Measurements from ENCODE around the gene ARHGDIA. TPM values are rescaled to one million over a fixed set of nuclear protein-coding genes. Genes with fewer than 3 reads are reported as not detected.
A peak's percentile ranks its signal among the peaks of the same experiment; 100 is the strongest.

ARHGDIA gene
- total and polyA plus RNA-seq, 2 of the 8 experiments (the other 6 are each of a cell fraction or from before 2014, with no cell fraction given) = 62.4 to 217 TPM

GRCh38 chr17:81837641-81838040, 33.5 kb downstream of the ARHGDIA start:
- CTCF ChIA-PET (ENCODE audit: partially characterized antibody) = interaction anchor here (0.6 to 1.6 kb wide), 7 partner anchors 10 to 113 kb away, joined by 3 to 5 read pairs (median 3); no protein-coding TSS in a partner anchor
- TF ChIP-seq ATF3 (IDR thresholded peaks at IDR 0.05; ENCODE audit: insufficient read depth, low read depth, low read length) (no peak), PHF8 (conservative IDR thresholded peaks at IDR 0.05; ENCODE audit: low read depth, low read length) (no peak), CBX8 (IDR thresholded peaks at IDR 0.05; ENCODE audit: borderline replicate concordance, low read depth, low read length) (no peak), RNF2 (IDR thresholded peaks at IDR 0.05; ENCODE audit: borderline replicate concordance, low read depth, low read length, missing control alignments, poor library complexity, severe bottlenecking) (no peak), EZH2 (IDR thresholded peaks at IDR 0.05; ENCODE audit: low read depth, low read length, severe bottlenecking) (no peak)

More at GRCh38 chr17:81837641-81838040, 33.5 kb downstream of the ARHGDIA start:
- Histone ChIP-seq H3K9me3 (ENCODE audit: insufficient read depth in 2 of 2, low read depth in 1 of 2, low read length in 1 of 2) (no peaks in the 10 kb centered on the region), H3K4me1 (replicated peaks in 1 of 4; ENCODE audit: control insufficient read depth in 3 of 4, insufficient read depth in 4 of 4, low read length in 3 of 4) (peaks cover 0 to 8% (median 4%) of the 10 kb centered on the region in 4 experiments; a peak in 5 of 7 replicates), H3K79me2 (ENCODE audit: control insufficient read depth in 1 of 2, insufficient read depth in 2 of 2, low read length in 2 of 2) (peaks cover 0 to 7% of the 10 kb centered on the region in 2 experiments; a peak in 1 of 4 replicates), H3K4me2 (ENCODE audit: insufficient read depth in 1 of 2, low read depth in 2 of 2, low read length in 2 of 2) (no peak overlapping the region), H3K14ac (ENCODE audit: insufficient read length) (no peak overlapping the region), H2BK15ac (ENCODE audit: low read length) (no peak overlapping the region), H3K18ac (ENCODE audit: extremely low read depth, low read length) (no peak overlapping the region), H4K5ac (ENCODE audit: insufficient read length, low read depth, low read length) (no peak overlapping the region), H2BK5ac (ENCODE audit: low read depth, low read length) (no peak overlapping the region), H3K56ac (replicated peaks; ENCODE audit: insufficient read length, low read depth, low read length) (no peak overlapping the region), H3K27me3 (replicated peaks in 1 of 4; ENCODE audit: control insufficient read depth in 3 of 4, extremely low read depth in 1 of 4, insufficient read depth in 3 of 4, low read length in 3 of 4) (no peaks in the 10 kb centered on the region), H2BK12ac (ENCODE audit: low read depth, low read length) (peak overlapping the region; percentile 75; the same call in 1 of the 2 replicates), H2BK120ac (replicated peaks; ENCODE audit: low read depth, low read length) (no peak overlapping the region), H2AFZ (ENCODE audit: low read length) (no peak overlapping the region), H4K91ac (replicated peaks; ENCODE audit: insufficient read length, low read length) (no peak overlapping the region), H3K4me3 (ENCODE audit: extremely low read depth in 1 of 4, insufficient read depth in 2 of 4, low read depth in 3 of 4, low read length in 4 of 4) (no peak overlapping the region), H3K9ac (replicated peaks in 1 of 4; ENCODE audit: extremely low read depth in 1 of 4, low read depth in 3 of 4, low read length in 3 of 4) (no peak overlapping the region), H4K8ac (ENCODE audit: extremely low read depth, insufficient read depth, low read length) (peak overlapping the region; percentile 19; the same call in 1 of the 2 replicates), H4K20me1 (replicated peaks in 1 of 2; ENCODE audit: control insufficient read depth in 1 of 2, insufficient read depth in 2 of 2, low read length in 2 of 2) (no peaks in the 10 kb centered on the region), H3K23ac (ENCODE audit: insufficient read length) (no peak overlapping the region), H2AK5ac (ENCODE audit: low read depth, low read length) (no peak overlapping the region), H2BK20ac (ENCODE audit: low read length) (no peak overlapping the region), H3K23me2 (ENCODE audit: low read depth, low read length) (peaks cover 3% of the 10 kb centered on the region; the same call in 1 of the 2 replicates), H3K27ac (ENCODE audit: low read depth, low read length) (no peak overlapping the region), H3K4ac (replicated peaks; ENCODE audit: insufficient read length, low read depth, low read length) (no peak overlapping the region), H3K79me1 (ENCODE audit: low read depth, low read length) (peaks cover 3% of the 10 kb centered on the region; the same call in 1 of the 2 replicates), H3K36me3 (ENCODE audit: control insufficient read depth in 2 of 4, insufficient read depth in 4 of 4, low read length in 3 of 4) (no peaks in the 10 kb centered on the region; a peak in 1 of 8 replicates)
- no peak for FAIRE-seq
- WGBS, 2 experiments (ENCODE audit: extremely low coverage in 1 of 2, insufficient coverage in 1 of 2, insufficient read length in 1 of 2, insufficient replicate concordance in 2 of 2, low coverage in 1 of 2, low lambda C conversion rate in 2 of 2, missing lambda C conversion rate in 1 of 2) = 76% methylated on average over 8 of the region's 9 CpGs; no CpG with 5 or more reads in 1 of the 2 experiments
- POLR2A ChIA-PET (ENCODE audit: partially characterized antibody) = interaction anchor here (0.7 to 1.6 kb wide), 4 partner anchors 12 to 162 kb away, joined by 3 read pairs; no protein-coding TSS in a partner anchor
- no peak for DNase-seq (ENCODE audit: low read depth in 1 of 2, low spot score in 2 of 2)
